Measurements from ENCODE around the gene DGKB. TPM values are rescaled to one million over a fixed set of nuclear protein-coding genes. Genes with fewer than 3 reads are reported as not detected.

DGKB gene
- total and polyA plus RNA-seq, 2 experiments from 2014 or later = 0.28 to 1.7 TPM

GRCh38 chr7:14321947-14322346, 580.6 kb downstream of the DGKB start:
- Histone ChIP-seq H3K79me2 (no peaks in the 10 kb centered on the region), H3K9me3 (ENCODE audit: low read depth) (peaks cover 8% of the 10 kb centered on the region), H4K20me1 (ENCODE audit: insufficient read depth, poor library complexity, severe bottlenecking) (no peaks in the 10 kb centered on the region), H3K36me3 (replicated peaks; ENCODE audit: insufficient read depth, low read depth) (no peaks in the 10 kb centered on the region), H3K9me2 (replicated peaks; ENCODE audit: insufficient read depth) (no peaks in the 10 kb centered on the region), H3K4me3 (no peak overlapping the region), H3K4me2 (no peak overlapping the region), H3K4me1 (ENCODE audit: insufficient read depth) (no peaks in the 10 kb centered on the region), H3K27me3 (no peaks in the 10 kb centered on the region), H3K27ac (no peak overlapping the region), H2AFZ (no peak overlapping the region)
- TF ChIP-seq CTCF (IDR thresholded peaks at IDR 0.05; ENCODE audit: poor library complexity) = no peak
- TF ChIP-seq EZH2phosphoT487 (IDR thresholded peaks at IDR 0.05; ENCODE audit: low read depth, severe bottlenecking, unreplicated experiment) = no peak
- TF ChIP-seq EZH2 (IDR thresholded peaks at IDR 0.05; ENCODE audit: borderline replicate concordance) = no peak
- DNase-seq (ENCODE audit: low spot score) = no peak
- WGBS (ENCODE audit: low lambda C conversion rate, missing lambda C conversion rate) = 81% methylated on average over 2 of the region's 2 CpGs

GRCh38 chr7:14309432-14309831, 593.1 kb downstream of the DGKB start:
- TF ChIP-seq EZH2phosphoT487 (IDR thresholded peaks at IDR 0.05; ENCODE audit: low read depth, severe bottlenecking, unreplicated experiment) (no peak), CTCF (IDR thresholded peaks at IDR 0.05; ENCODE audit: poor library complexity) (no peak), EZH2 (IDR thresholded peaks at IDR 0.05; ENCODE audit: borderline replicate concordance) (no peak)
- no peaks in the 10 kb centered on the region for H3K79me2 ChIP-seq
- no peak overlapping the region for H3K4me2 ChIP-seq
- DNase-seq (ENCODE audit: low spot score) = no peak
- H3K9me3 ChIP-seq (ENCODE audit: low read depth) = no peaks in the 10 kb centered on the region
- H3K27ac ChIP-seq = no peak overlapping the region
- no peaks in the 10 kb centered on the region for H3K36me3 ChIP-seq (replicated peaks; ENCODE audit: insufficient read depth, low read depth)
- no peak overlapping the region for H2AFZ ChIP-seq
- H3K9me2 ChIP-seq (replicated peaks; ENCODE audit: insufficient read depth) = no peaks in the 10 kb centered on the region
- H3K27me3 ChIP-seq = no peaks in the 10 kb centered on the region
- no peaks in the 10 kb centered on the region for H3K4me1 ChIP-seq (ENCODE audit: insufficient read depth)
- H4K20me1 ChIP-seq (ENCODE audit: insufficient read depth, poor library complexity, severe bottlenecking) = no peaks in the 10 kb centered on the region
- H3K4me3 ChIP-seq = no peak overlapping the region

- Histone ChIP-seq H3K27ac (no peak overlapping the region), H3K9me2 (replicated peaks; ENCODE audit: insufficient read depth) (no peaks in the 10 kb centered on the region), H3K36me3 (replicated peaks; ENCODE audit: insufficient read depth, low read depth) (no peaks in the 10 kb centered on the region), H3K27me3 (no peaks in the 10 kb centered on the region), H3K4me3 (no peak overlapping the region), H3K79me2 (no peaks in the 10 kb centered on the region), H3K4me1 (ENCODE audit: insufficient read depth) (no peaks in the 10 kb centered on the region), H2AFZ (no peak overlapping the region), H4K20me1 (ENCODE audit: insufficient read depth, poor library complexity, severe bottlenecking) (no peaks in the 10 kb centered on the region), H3K4me2 (no peak overlapping the region), H3K9me3 (ENCODE audit: low read depth) (no peaks in the 10 kb centered on the region)
- TF ChIP-seq EZH2 (IDR thresholded peaks at IDR 0.05; ENCODE audit: borderline replicate concordance) = no peak
- TF ChIP-seq CTCF (IDR thresholded peaks at IDR 0.05; ENCODE audit: poor library complexity) = no peak
- no peak for TF ChIP-seq EZH2phosphoT487 (IDR thresholded peaks at IDR 0.05; ENCODE audit: low read depth, severe bottlenecking, unreplicated experiment)
- 72% methylated on average over 4 of the region's 4 CpGs for WGBS (ENCODE audit: low lambda C conversion rate, missing lambda C conversion rate)
- no peak for DNase-seq (ENCODE audit: low spot score)
These were observed 597.2 kb downstream of the DGKB start for GRCh38 chr7:14305233-14305866.
